KBM-7 (cell line): ENCODE results near the gene LRCH4.
"Not testable (repeated sequence)": the region's sequence is repeated elsewhere in the genome, so short reads cannot be mapped to it uniquely, and the experiment has no call there.

Experiments used
- DNase-seq: peaks from one replicate; pipeline ENCODE4 v3.0.0-alpha.2; 2015
- in situ Hi-C: fragments of 300-500 bp; cut with MboI; formaldehyde crosslinking; loops from 2 replicates; pipeline ENCODE4 v1.14.3; 2020; ENCODE audit warnings: low sequenced_read_pairs, low pct_unique_long_range_greater_than_20kb, mixed read lengths

The LRCH4 gene

DNA sequence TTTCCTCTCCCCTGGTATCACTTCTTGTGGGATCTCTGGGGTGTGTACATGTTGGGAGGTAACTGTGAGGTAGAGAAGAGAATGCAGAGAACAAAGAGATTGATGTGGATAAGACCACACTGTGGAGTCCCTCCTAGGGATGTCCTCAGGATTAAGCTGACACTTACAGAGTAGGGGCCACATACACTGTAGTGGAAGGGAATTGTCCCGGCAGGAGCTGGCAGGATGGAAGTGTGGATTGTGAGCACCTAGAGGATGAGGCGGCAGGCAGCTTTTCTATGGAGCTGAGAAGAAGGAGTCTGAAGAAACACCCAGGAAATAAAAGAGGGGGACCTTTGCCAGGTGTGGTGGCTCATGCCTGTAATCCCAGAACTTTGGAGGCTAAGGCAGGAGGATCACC is 33.4 kb downstream of the LRCH4 start:
- no peak for DNase-seq
- in situ Hi-C loops = no loop called here

DNA sequence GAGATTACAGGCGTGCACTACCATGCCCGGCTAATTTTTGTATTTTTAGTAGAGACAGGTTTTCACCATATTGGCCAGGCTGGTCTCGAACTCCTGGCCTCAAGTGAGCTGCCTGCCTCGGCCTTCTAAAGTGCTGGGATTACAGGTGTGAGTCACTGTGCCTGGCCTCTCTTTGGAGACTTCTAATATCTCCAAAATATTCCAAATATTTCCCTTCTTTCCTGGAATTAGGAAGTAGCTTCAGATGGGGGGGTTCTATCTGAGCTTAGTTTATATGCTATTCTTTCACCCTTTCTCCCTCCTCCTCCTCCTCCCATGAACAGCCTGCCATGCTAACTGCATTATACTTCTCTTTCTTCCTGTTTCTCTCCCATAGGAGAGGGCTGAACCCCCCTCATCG is 37.5 kb downstream of the LRCH4 start:
- DNase-seq = not testable (repeated sequence)
- in situ Hi-C loops = loop anchor here (10.0 kb wide), 1 partner anchor 74 kb away; the partner anchor contains the start of gene TSC22D4

DNA sequence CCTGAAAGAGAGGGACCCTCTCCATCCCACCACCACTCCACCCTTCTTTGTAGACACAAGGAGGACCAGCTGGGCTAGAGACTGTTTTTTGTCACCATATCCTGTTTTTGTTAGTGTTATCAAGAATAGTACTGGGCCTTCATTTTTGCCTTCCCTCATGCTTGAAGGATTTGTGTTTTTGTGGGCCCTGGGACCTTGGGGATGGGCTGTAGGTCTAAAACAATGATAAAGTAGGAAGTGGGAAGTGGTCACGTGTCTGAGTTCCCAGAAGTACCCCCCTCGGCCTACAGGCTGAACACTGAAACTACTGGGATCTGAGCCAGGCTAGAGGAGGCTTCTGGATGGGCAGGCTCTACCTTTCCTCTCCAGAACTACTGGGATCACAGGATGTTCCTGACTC is 38.1 kb downstream of the LRCH4 start:
- DNase-seq = peak; percentile 57
- in situ Hi-C loops = loop anchor here (10.0 kb wide), 1 partner anchor 73 kb away; the partner anchor contains the start of gene TSC22D4

DNA sequence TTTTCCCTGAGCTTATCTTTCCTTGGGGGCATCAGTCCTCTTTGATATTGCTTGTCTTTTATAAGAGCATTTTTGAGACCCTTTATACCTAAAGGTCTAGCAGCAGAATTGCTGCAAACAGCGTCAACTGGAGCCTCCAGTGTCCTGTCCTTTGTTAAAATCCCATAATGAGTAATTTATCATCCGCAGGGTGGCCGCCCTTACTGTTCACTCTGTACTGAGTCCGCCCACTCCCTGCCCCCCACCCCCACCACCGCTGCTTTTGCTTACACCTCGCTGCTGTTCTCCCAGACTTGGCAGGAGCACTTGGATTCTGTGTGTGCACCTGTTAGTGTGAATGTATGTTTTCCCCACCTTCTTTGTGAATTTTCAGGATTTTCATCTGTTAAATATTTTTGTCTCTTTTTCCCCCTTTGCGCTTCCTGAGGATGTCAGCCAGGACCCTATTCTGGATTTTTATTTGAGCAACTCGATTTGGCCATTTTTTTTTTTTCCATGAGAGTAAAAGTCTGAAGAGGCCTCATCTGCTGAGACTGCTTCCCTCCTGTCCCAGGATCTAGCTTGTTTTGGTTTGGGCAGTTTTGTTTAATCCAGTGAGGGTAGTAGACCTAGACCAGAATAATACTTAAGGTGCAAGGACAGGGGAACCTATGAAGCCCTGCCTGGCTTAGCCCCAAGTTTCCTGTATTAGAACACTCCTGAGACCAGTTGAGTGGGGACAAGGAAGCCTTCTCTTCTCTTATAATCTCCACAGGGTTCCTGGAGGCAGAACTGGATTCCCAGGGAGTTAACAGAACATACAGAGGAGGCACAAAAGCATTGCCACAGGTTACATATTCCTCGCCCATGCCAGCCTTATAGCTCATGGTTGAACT is 38.8 kb downstream of the LRCH4 start:
- in situ Hi-C loops = loop anchor here (10.0 kb wide), 1 partner anchor 72 kb away; the partner anchor contains the start of gene TSC22D4
- DNase-seq = no peak

DNA sequence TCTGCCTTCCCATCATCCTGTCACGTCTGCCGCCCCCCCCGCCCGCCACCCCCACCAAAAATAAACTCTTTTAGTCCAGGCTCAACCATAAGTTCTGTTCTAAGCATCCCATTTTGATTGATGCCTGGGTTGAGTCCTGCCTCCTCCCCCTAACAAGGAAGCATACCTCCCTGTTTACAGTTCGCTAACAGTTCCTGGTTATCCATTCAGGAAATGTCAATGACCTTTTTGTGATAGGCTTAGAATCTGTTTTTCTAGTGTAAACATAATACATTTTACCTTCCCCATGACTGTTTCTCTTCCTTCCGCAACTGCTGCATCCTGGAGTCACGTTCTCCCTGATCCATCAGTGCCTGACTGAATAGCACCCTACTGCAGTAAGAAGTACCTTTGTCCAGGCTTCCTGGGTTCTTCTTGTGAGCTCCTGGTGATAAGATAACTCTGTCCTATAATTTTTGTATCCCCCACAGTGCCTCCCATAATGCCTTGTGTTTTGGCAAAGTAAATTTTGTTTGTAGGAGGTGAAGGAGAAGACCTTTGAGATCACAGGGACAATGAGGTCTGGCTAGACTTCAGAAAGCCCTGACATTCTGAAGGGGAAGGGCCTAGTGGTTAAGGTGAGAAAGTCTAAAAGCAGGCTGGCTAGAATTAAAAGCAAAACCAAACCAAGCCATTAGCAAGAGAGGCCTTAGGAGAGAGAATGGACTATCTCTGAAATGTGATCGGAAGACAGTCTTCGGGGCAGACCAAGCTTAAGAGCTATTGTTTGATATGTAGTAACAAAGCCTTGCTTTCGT is 39.6 kb downstream of the LRCH4 start:
- no peak for DNase-seq
- in situ Hi-C loops = loop anchor here (10.0 kb wide), 1 partner anchor 72 kb away; the partner anchor contains the start of gene TSC22D4

DNA sequence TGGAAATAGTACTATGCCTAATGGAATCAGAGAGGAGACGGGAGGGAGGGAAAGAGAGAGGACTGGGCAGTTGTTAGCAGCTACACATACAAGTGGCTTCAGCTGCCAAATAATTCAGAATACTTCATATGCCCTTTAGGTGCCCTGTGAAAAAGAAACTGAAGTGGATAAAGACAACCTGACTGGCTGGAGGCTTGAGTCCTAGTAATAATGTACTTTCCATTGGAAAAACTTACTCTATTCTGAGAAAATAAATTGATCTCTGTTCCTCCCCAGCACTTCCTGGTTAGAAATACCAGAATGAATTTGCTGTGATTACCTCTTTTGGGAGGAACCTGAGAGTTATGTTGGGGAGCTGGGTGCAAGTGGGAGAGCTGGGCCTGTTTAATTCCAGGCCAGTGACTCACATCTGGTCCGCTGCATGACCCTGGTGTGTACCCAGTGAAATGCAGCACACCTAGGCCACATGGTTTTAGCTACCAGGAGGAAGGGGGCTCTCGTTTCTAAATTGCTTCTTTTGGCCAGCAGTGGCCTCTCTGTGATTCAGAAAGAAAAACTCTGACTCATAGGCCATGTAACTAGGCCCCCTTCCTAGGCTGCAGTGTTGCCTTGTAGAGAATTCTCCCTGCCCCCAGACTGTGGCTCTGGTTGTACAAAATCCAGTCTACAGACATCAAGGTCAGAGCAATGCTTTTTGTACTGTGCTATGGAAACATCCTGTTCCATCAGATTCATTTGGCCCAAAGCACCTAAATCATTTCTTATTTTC is 40.4 kb downstream of the LRCH4 start:
- DNase-seq = no peak
- in situ Hi-C loops = loop anchor here (10.0 kb wide), 1 partner anchor 71 kb away; the partner anchor contains the start of gene TSC22D4

DNA sequence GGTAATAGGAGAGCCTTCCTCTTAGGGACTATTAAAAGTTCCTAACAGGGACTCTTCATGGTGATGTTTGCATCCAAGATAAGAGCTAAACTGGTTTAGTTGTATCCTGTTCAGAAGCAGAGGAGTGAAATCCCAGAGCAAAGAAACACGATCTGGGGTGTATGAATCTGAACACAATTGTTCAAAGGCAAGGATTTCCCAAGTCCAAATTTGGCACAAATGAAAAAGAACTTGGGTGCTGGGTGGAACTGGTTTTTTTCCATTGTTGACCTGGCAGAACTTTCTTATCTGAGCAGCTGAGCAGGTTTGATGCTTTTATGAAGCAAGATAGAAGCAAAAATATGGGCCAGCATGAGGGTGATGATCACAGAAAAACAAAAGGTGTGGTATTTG is 41.0 kb downstream of the LRCH4 start:
- in situ Hi-C loops = loop anchor here (10.0 kb wide), 1 partner anchor 70 kb away; the partner anchor contains the start of gene TSC22D4
- no peak for DNase-seq

DNA sequence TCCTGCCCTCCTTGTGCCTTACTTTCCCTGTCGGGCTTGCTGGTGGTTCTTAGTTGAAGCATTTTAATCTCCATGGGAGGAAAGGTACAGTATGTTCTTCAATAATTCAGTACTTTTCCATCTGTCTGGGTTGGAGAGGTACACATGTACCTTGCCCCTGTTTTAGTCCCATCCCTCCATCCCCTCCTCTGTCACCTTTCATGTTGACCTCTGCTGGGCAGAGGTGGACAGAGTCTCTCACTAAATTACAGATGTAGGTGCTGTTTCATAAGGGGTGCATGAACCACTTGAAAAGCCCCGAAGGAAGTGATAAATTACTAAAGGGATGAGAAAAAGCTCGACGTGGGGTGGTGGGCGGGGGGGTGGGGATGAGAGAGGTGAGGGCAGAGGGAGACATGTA is 41.5 kb downstream of the LRCH4 start:
- in situ Hi-C loops = loop anchor here (10.0 kb wide), 1 partner anchor 70 kb away; the partner anchor contains the start of gene TSC22D4
- DNase-seq = no peak

DNA sequence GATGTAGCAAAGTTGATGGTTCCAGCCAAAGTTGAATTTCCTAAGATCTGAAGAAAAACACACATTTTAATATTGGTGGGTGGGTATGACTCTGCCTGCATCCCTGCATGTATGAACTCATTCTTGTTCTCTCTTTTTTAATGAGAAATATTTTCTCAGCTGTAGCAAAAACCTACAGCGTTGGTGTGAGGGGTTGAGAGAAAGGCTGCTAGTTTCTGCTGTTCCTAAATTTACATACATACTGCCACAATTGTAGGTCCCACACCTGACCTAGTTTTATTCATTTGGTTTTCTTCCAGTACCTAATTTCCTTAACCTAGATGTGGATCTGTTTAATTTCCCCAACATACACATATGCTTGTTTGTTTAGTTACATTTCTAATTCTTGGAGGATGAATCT is 42.3 kb downstream of the LRCH4 start:
- in situ Hi-C loops = loop anchor here (10.0 kb wide), 1 partner anchor 69 kb away; the partner anchor contains the start of gene TSC22D4
- DNase-seq = no peak

DNA sequence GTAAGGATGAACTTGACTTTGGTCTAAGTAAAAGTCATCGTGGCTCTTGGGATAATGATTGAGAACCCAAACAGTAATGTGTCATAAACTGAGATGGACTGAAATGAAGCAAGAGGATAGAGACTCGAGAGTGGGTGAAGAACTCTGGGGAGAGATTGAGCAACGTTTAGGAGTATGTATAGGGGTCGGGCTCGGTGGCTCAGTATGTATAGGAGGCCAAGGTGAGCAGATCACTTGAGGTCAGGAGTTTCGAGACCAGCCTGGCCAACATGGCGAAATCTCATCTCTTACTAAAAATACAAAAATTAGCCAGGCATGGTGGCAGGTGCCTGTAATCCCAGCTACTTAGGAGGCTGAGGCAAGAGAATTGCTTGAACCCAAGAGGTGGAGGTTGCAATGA is 44.6 kb downstream of the LRCH4 start:
- DNase-seq = not testable (repeated sequence)
- in situ Hi-C loops = loop anchor here (10.0 kb wide), 1 partner anchor 67 kb away; the partner anchor contains the start of gene TSC22D4

DNA sequence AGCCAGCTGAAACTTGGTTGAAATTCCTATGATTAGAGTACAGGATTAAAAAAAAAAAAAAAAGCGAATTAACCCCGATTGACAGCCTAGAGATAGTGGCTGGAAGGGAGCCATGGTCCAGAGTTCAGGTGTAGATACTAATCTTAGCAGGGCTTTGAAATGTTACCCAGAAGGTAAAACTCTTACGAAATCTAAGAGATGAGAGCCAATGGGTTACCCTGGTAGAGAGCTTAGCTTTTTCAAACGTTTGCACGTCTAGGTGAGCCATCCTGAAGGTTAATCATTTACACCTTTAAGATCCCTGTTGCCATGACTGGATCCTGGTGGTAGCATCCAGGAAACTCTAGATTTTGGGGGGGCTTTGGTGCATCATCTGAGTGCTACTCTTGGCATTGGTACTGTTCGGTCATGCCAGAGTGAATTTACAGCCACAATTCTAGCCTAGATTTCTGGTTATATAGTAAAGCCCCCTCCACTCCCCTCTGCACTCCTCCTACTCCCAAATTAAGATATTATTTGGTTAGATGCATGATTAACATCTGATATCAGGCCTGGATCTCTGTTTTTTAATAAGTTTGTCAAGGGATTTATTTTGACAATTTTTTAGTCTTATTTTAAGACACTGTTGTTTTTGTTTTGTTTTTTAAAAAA is 45.7 kb downstream of the LRCH4 start:
- DNase-seq = no peak
- in situ Hi-C loops = loop anchor here (10.0 kb wide), 1 partner anchor 65 kb away; the partner anchor contains the start of gene TSC22D4

DNA sequence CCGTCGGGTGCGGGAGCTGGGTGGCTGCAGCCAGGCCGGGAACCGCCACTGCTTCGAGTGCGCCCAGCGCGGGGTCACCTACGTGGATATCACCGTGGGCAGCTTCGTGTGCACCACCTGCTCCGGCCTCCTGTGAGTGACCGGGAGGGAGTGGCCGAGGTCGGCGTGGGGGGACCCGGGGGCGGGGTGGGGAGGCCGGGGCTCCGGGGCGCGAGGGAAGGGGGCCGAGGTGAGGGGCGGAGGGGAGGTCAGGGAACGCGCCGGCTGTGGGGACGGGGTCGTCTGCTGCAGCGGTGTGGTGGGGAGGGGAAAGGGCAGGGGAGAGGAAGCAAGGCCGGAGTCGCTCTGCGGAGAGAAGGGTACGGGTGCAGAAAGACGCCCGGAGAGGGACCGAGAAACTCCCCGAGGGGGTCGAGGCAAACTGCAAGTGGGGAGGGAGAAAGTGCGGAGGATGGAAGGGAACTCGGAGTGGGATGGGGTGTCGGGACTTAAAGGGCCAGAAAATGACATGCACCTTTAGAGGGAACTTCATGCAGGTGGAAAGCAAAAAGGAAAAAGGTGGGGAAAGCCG is 46.4 kb downstream of the LRCH4 start:
- in situ Hi-C loops = loop anchor here (10.0 kb wide), 1 partner anchor 65 kb away; the partner anchor contains the start of gene TSC22D4

DNA sequence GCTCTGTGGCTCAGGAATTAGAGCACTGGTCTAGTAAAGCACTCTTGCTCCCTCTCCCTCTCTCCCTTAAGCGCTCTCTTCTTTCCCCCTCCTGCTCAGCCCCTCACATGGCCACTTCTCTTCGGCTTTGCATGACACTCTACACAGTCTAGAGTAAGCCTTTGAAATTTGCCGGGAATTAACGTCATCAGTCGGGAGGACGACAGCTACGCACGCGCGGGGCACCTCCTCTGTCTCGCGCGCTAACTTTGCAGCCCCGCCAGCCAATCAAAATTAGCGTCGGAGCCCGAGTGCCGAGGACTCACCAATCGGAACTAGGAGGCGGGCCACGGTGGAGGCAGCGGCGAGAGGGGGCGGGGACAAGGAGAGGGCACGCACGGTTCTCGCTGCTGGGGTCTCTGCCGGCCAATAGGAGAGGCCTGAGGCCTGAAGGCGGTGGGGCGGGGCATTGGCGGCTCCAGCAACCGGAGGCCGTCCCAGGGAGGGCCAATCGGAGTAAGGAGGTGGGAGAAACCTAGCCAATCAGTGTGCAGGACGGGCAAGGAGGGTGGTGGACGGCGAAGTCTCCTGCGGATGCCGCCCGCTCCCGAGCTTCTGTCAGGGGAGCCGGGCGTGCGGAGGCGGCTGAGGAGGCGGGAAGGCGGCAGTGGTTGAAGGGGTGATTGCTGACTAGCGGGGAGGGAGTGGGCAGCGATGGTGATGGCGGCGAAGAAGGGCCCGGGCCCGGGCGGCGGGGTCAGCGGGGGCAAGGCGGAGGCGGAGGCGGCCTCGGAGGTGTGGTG is 47.1 kb downstream of the LRCH4 start, which contains the start of gene AGFG2:
AGFG2 (plus strand) TSS at position 550 of the 782 bp plus-strand sequence; CDS start at position 694, 144 bp downstream.
- peak; percentile 100 for DNase-seq
- in situ Hi-C loops = no loop called here

More for the DNA sequence above, 46.4 kb downstream of the LRCH4 start:
- peak; percentile 15 for DNase-seq

DNA sequence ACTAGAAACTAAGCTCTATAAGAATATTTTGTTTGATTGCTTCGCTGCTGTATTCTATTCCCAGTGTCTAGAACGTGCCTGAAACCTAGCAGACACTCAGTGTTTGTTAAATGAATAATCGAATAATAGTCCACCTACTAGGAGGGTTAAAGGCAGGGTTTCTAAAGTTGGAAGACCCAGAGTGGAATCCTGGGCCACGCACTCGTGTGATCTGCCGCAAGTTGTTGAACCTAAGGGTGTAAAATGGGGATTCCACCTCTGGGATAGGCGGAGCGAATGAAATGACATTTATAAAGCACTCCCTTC is 47.6 kb downstream of the LRCH4 start:
- peak; percentile 11 for DNase-seq
- in situ Hi-C loops = no loop called here

DNA sequence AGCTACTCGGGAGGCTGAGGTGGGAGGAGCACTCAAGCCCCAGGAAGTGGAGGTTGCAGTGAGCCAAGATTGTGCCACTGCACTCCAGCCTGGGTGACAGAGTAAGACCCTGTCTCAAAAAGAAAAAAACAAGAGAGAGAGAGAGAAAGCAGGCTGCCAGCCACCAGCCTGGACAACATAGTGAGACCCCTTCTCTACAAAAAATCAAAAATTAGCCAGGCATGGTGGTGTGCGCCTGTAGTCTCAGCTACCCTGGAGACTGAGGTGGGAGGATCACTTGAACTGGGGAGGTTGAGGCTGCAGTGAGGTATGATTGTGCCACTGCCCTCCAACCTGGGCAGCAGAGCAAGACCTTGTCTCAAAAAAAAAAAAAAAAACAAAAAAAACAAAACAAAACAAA is 49.2 kb downstream of the LRCH4 start:
- in situ Hi-C loops, DNase-seq: not testable (repeated sequence)

DNA sequence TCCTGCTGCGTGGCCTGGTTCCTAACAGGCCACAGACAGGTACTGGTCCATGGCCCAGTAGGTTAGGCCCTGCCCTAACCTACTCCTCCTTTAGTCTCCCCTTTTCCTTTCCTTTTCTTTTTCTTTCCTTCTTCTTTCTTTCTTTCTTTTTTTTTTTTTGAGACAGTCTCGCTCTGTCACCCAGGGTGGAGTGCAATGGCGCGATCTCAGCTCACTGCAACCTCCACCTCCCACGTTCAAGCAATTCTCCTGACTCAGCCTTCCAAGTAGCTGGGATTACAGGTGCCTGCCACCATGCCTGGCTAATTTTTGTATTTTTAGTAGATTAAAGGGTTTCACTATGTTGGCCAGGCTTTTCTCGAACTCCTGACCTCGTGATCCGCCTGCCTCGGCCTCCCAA is 49.9 kb downstream of the LRCH4 start:
- in situ Hi-C loops, DNase-seq: not testable (repeated sequence)
